Measurements from ENCODE around the gene TTLL8. TPM values are rescaled to one million over a fixed set of nuclear protein-coding genes. Genes with fewer than 3 reads are reported as not detected.

TTLL8 gene
- total and polyA plus RNA-seq, 2 donors (not counting 3 experiments of a cell fraction or from before 2014, with no cell fraction given), result not detected

- no peak overlapping the region for H3K9ac ChIP-seq (replicated peaks; ENCODE audit: extremely low read depth, insufficient read depth, low read length)
- FAIRE-seq (no peak), DNase-seq (ENCODE audit: low read depth, low spot score) (peak; percentile 38)
- ChIA-PET POLR2A (no interaction called here), CTCF (interaction anchor here (0.8 to 1.8 kb wide), 4 partner anchors 11 to 75 kb away, joined by 3 to 7 read pairs (median 4); no protein-coding TSS in a partner anchor)
- TF ChIP-seq GATA2 (IDR thresholded peaks at IDR 0.05; ENCODE audit: insufficient read depth, insufficient read length, low read depth, low read length) (no peak), POLR2A (IDR thresholded peaks at IDR 0.05; ENCODE audit: low read depth, low read length) (no peak), CTCF (IDR thresholded peaks at IDR 0.05; ENCODE audit: extremely low read depth in 1 of 2, insufficient read depth in 1 of 2, low read depth in 1 of 2, low read length in 2 of 2) (no peak), JUN (IDR thresholded peaks at IDR 0.05; ENCODE audit: borderline replicate concordance, insufficient read depth, insufficient read length, low read depth) (no peak), MAX (IDR thresholded peaks at IDR 0.05; ENCODE audit: insufficient read depth, insufficient read length) (no peak), EZH2 (IDR thresholded peaks at IDR 0.05; ENCODE audit: borderline replicate concordance, low read depth, low read length, severe bottlenecking) (no peak), POLR2AphosphoS5 (IDR thresholded peaks at IDR 0.05; ENCODE audit: insufficient read depth, low read depth, low read length) (no peak), MYC (IDR thresholded peaks at IDR 0.05; ENCODE audit: low read depth, low read length) (no peak), FOS (IDR thresholded peaks at IDR 0.05; ENCODE audit: borderline replicate concordance, insufficient read depth, low read length) (no peak)
- H3K9me1 ChIP-seq (replicated peaks; ENCODE audit: control insufficient read depth, extremely low read depth, insufficient read depth, low read length), result no peaks in the 10 kb centered on the region
- no peaks in the 10 kb centered on the region for H3K9me3 ChIP-seq (replicated peaks; ENCODE audit: control insufficient read depth, insufficient read depth, low read length)
- H3K27me3 ChIP-seq (ENCODE audit: control insufficient read depth in 2 of 2, insufficient read depth in 2 of 2, low read length in 2 of 2), result no peaks in the 10 kb centered on the region
- dilution Hi-C loops (cut with MboI; ENCODE audit: extremely low pct_ligation_motif_present, low sequenced_read_pairs), result no loop called here
- H3K79me2 ChIP-seq (ENCODE audit: control insufficient read depth, insufficient read depth, low read length), result no peaks in the 10 kb centered on the region
- H2AFZ ChIP-seq (ENCODE audit: low read depth, low read length), result no peak overlapping the region
- H4K20me1 ChIP-seq (replicated peaks; ENCODE audit: control insufficient read depth, extremely low read depth, insufficient read depth, low read length), result no peaks in the 10 kb centered on the region
- H3K4me1 ChIP-seq (ENCODE audit: control insufficient read depth, extremely low read depth, insufficient read depth, low read length), result no peaks in the 10 kb centered on the region
- no peaks in the 10 kb centered on the region for H3K36me3 ChIP-seq (ENCODE audit: control insufficient read depth in 2 of 2, extremely low read depth in 1 of 2, insufficient read depth in 2 of 2, low read length in 2 of 2)
- H3K4me3 ChIP-seq (replicated peaks in 1 of 3; ENCODE audit: insufficient read depth in 1 of 3, low read depth in 1 of 3, low read length in 3 of 3), result no peak overlapping the region
- BruUV-seq (replicated peaks), result no TSS peak
- H3K4me2 ChIP-seq (ENCODE audit: insufficient read depth, low read length), result no peak overlapping the region
- intact Hi-C loops (cut with micrococcal nuclease), result no loop called here
- no peak overlapping the region for H3K27ac ChIP-seq (ENCODE audit: insufficient read depth, low read depth, low read length)
Observed at GRCh38 chr22:50105208-50106100, 47.4 kb upstream of the TTLL8 start.
